PC-9 (cell line): ENCODE data around the gene AHCTF1.

Experiments used
- CTCF ChIP-seq: fragments of 200-600 bp; sonication (generic); conservative IDR thresholded peaks from 2 replicates; pipeline ENCODE4 v1.6.1; 2017; ENCODE audit warnings: mixed run types, antibody characterized with exemption, mild to moderate bottlenecking, moderate library complexity
- EZH2 ChIP-seq: fragments of 200-600 bp; sonication (generic); IDR thresholded peaks from 2 replicates; pipeline ENCODE4 v1.8.0; 2017; ENCODE audit warnings: antibody characterized with exemption, low read depth

DNA sequence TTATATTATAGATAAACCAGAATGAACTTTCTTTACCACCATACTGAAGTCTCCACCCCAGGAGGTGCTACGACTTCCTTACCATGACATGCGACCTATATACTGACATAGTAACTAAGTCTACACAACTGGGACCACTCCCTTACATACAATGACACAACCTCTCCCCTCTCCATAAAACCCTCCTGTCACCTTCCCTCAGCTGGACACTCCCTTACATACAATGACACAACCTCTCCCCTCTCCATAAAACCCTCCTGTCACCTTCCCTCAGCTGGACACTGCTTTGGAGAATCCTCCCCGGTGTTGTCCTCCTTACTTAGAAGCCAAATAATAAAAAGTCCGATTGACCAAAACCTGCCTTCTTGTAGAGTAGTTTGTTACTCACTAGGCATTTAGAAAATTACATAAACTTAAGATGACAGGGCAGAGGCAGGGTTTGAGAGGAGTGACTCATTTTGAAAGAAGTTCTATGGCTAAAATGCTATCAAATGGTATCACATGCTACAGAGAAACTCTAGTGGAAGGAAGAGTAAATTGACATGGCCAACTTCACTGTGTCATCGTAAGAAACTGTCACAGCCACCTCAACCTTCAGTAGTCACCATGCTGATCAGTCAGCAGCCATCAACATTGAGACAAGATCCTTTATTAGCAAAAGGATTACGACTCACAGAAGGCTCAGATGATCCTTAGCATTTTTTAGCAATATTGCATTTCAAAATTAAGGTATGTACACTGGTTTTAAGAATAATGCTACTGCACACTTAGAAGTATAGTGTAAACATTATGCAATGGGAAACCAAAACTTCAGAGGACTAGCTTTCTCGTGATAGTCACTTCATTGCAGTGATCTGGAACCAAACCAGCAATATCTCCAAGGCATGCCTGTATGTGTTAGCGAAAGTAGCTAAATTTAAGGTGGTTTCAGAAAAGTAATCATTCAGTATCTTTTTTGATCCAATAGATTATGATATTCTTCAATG is 56.4 kb downstream of the AHCTF1 start:
- no peak for TF ChIP-seq CTCF
- TF ChIP-seq EZH2, result no peak
